Measurements from ENCODE around the gene MRPL45. TPM values are rescaled to one million over a fixed set of nuclear protein-coding genes. Genes with fewer than 3 reads are reported as not detected.

MRPL45 gene
- total and polyA plus RNA-seq, 2 experiments from 2014 or later: 42.6 to 63.9 TPM

DNA sequence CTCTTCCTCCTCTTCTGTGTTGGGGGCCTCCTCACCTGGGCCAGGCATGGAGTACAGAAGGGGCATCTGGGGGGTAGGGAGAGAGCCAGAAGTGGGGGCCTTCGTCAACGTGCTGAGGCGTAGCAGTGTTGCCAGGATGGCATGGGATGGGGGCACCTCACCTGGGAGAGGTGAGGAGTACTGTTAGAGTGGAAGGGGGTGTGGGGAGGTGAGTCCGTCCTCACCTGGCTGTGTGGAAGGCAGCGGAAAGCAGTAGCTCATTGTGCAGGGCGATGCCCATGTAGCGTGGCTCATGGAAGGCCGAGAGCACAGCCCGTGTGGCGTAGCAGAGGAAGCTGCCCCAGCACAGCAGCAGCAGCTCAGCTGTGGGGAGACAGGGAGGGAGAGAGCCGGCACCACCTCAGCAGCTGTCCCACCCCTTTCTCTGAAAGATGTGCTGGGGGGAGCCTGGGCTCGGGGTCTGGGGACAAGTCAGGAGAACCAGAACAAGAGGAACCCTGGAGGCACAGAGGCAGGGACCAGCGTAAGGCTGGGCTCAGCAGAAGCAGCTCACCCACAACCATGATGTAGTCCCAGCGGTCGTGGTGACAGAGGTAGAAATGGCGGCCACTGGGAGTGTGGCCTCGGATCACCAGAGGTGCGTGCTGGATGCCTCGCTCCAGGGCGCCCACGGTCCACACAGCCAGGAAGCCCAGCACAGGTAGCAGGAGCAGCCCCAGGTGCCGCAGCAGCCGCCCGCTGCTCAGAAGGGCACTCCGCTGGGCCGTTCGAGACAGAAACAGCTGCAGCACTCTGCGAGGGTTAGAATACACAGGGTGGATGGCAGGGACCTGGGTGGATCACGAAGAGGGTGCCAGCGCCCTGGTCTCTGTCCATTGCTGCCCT, 37.8 kb downstream of the MRPL45 start:
- H3K9me2 ChIP-seq (ENCODE audit: insufficient read depth): no peaks in the 10 kb centered on the region
- Mint-ChIP-seq H3K4me1 (peaks cover 28% of the 10 kb centered on the region), H3K4me3 (no peak overlapping the region), H3K27me3 (ENCODE audit: insufficient read depth, low read depth, poor library complexity) (peaks cover 12% of the 10 kb centered on the region), H3K36me3 (ENCODE audit: low read depth) (no peaks in the 10 kb centered on the region; the same call in 2 of the 3 replicates), H3K9me3 (no peaks in the 10 kb centered on the region), H3K27ac (0 out of 2 replicates have a peak overlapping the region, but pooled peaks have one; percentile 21)
- no peak overlapping the region for H3K4me2 ChIP-seq
- no peak for DNase-seq (ENCODE audit: low spot score)
- H3K79me2 ChIP-seq (replicated peaks; ENCODE audit: insufficient read depth): no peaks in the 10 kb centered on the region
- ATAC-seq: no peak
- TF ChIP-seq STAT1 (IDR thresholded peaks at IDR 0.05; ENCODE audit: unreplicated experiment): no peak
- no peak for TF ChIP-seq ZNF114 (CRISPR knock-in tag; IDR thresholded peaks at IDR 0.05)
- no peak for TF ChIP-seq ZNF331 (CRISPR knock-in tag; IDR thresholded peaks at IDR 0.05; ENCODE audit: low read depth)
- TF ChIP-seq EZH2 (IDR thresholded peaks at IDR 0.05; ENCODE audit: low read depth, unreplicated experiment): no peak
- TF ChIP-seq EZH2phosphoT487 (IDR thresholded peaks at IDR 0.05; ENCODE audit: unreplicated experiment): no peak
- no peak for TF ChIP-seq POLR2AphosphoS5 (IDR thresholded peaks at IDR 0.05; ENCODE audit: low read depth)
- TF ChIP-seq, protein P1, sequence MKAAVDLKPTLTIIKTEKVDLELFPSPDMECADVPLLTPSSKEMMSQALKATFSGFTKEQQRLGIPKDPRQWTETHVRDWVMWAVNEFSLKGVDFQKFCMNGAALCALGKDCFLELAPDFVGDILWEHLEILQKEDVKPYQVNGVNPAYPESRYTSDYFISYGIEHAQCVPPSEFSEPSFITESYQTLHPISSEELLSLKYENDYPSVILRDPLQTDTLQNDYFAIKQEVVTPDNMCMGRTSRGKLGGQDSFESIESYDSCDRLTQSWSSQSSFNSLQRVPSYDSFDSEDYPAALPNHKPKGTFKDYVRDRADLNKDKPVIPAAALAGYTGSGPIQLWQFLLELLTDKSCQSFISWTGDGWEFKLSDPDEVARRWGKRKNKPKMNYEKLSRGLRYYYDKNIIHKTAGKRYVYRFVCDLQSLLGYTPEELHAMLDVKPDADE (IDR thresholded peaks at IDR 0.05): no peak
- TF ChIP-seq, protein P2, sequence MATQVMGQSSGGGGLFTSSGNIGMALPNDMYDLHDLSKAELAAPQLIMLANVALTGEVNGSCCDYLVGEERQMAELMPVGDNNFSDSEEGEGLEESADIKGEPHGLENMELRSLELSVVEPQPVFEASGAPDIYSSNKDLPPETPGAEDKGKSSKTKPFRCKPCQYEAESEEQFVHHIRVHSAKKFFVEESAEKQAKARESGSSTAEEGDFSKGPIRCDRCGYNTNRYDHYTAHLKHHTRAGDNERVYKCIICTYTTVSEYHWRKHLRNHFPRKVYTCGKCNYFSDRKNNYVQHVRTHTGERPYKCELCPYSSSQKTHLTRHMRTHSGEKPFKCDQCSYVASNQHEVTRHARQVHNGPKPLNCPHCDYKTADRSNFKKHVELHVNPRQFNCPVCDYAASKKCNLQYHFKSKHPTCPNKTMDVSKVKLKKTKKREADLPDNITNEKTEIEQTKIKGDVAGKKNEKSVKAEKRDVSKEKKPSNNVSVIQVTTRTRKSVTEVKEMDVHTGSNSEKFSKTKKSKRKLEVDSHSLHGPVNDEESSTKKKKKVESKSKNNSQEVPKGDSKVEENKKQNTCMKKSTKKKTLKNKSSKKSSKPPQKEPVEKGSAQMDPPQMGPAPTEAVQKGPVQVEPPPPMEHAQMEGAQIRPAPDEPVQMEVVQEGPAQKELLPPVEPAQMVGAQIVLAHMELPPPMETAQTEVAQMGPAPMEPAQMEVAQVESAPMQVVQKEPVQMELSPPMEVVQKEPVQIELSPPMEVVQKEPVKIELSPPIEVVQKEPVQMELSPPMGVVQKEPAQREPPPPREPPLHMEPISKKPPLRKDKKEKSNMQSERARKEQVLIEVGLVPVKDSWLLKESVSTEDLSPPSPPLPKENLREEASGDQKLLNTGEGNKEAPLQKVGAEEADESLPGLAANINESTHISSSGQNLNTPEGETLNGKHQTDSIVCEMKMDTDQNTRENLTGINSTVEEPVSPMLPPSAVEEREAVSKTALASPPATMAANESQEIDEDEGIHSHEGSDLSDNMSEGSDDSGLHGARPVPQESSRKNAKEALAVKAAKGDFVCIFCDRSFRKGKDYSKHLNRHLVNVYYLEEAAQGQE (IDR thresholded peaks at IDR 0.05; ENCODE audit: unreplicated experiment): no peak
- TF ChIP-seq, protein P3, sequence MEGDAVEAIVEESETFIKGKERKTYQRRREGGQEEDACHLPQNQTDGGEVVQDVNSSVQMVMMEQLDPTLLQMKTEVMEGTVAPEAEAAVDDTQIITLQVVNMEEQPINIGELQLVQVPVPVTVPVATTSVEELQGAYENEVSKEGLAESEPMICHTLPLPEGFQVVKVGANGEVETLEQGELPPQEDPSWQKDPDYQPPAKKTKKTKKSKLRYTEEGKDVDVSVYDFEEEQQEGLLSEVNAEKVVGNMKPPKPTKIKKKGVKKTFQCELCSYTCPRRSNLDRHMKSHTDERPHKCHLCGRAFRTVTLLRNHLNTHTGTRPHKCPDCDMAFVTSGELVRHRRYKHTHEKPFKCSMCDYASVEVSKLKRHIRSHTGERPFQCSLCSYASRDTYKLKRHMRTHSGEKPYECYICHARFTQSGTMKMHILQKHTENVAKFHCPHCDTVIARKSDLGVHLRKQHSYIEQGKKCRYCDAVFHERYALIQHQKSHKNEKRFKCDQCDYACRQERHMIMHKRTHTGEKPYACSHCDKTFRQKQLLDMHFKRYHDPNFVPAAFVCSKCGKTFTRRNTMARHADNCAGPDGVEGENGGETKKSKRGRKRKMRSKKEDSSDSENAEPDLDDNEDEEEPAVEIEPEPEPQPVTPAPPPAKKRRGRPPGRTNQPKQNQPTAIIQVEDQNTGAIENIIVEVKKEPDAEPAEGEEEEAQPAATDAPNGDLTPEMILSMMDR (conservative IDR thresholded peaks at IDR 0.05; ENCODE audit: low read depth in 2 of 2): no peak
- H3F3A ChIP-seq (replicated peaks; ENCODE audit: low read depth): no peaks in the 10 kb centered on the region
- no peaks in the 10 kb centered on the region for H3K4me1 ChIP-seq (ENCODE audit: insufficient read depth)
- no peaks in the 10 kb centered on the region for H3K36me3 ChIP-seq (ENCODE audit: insufficient read depth)
- no peak overlapping the region for H3K4me3 ChIP-seq
- H2AFZ ChIP-seq: 0 out of 2 replicates have a peak overlapping the region, but pooled peaks have one; percentile 72
- H3K27me3 ChIP-seq (ENCODE audit: insufficient read depth): no peaks in the 10 kb centered on the region
- no peak overlapping the region for H3K27ac ChIP-seq (ENCODE audit: low read depth)
- no peaks in the 10 kb centered on the region for H4K20me1 ChIP-seq (replicated peaks; ENCODE audit: insufficient read depth)

Measured in GM23338 (cell line).